Heart left ventricle (tissue), 13 donors: ENCODE results near the gene RGMA.

Experiments
- POLR2A ChIP-seq, 2 donors: fragments of 450-650 bp; IDR thresholded peaks; one replicate each; pipeline ENCODE4 v1.6.1; 2017; ENCODE audit warnings: antibody characterized with exemption in 2 of 2, mild to moderate bottlenecking in 2 of 2, moderate library complexity in 2 of 2
- TF ChIP-seq, protein P1 (sequence below), 12 donors: fragments of 200-600 bp; sonication (generic) in 4 of 12; IDR thresholded peaks; one replicate each; pipeline versions ENCODE4 v1.5.0 to v1.8.0; 2018 to 2022; ENCODE audit warnings: antibody characterized with exemption in 12 of 12, mild to moderate bottlenecking in 5 of 12
- donor health status: ischemic (EF 13 %, LVEDD 7.1; RV severe dilation, severe dysfunction).
- donor health status: DM: no; HTN: yes; CAD: no.
- donor health status: DM: no; HTN: no; CAD: no.
- donor health status: ischemic (EF 25% LVEDD 6.9; RV normal size, moderate dysfunction).
- donor health status: ischemic (EF 25% LVEDD 5.7; RV mildly dilated, moderate dysfunction).
- donor health status: ischemic (EF 35%, LVEDD 5.7; RV mildly dilated, moderate dysfunction).
- donor health status: nonischemic (EF 11% LVEDD 7.7; RV severe dilation, severe dysfunction).
- donor health status: DM: yes; HTN: yes; CAD: no.
- donor health status: PGD.
- donor health status: ischemic (EF 29% LVEDD 5.4; RV normal size, mild dysfunction).
- donor health status: nonischemic (EF 23%, LVEDD 6.1; RV moderate dilation, normal function).

DNA sequence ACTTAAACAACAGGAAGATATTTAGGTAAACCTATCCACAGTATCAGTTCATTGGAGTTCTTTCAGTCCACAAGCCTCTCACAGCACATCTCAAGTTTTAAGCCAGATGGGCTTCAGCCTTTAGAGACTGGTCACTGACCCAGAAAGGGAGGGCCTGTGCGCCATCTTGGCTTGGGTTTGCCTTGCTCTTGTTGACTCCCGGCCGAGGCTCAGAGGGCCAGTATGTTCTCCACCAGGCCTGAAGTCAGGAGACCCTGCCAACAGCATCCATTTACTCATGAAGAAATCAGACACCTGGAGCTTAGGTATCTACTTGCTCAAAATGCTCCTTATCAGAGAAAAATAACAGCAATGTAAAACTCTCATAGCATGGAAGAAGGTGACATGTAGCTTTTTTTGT lies 6.2 kb downstream of the RGMA start:
- TF ChIP-seq, protein P1, sequence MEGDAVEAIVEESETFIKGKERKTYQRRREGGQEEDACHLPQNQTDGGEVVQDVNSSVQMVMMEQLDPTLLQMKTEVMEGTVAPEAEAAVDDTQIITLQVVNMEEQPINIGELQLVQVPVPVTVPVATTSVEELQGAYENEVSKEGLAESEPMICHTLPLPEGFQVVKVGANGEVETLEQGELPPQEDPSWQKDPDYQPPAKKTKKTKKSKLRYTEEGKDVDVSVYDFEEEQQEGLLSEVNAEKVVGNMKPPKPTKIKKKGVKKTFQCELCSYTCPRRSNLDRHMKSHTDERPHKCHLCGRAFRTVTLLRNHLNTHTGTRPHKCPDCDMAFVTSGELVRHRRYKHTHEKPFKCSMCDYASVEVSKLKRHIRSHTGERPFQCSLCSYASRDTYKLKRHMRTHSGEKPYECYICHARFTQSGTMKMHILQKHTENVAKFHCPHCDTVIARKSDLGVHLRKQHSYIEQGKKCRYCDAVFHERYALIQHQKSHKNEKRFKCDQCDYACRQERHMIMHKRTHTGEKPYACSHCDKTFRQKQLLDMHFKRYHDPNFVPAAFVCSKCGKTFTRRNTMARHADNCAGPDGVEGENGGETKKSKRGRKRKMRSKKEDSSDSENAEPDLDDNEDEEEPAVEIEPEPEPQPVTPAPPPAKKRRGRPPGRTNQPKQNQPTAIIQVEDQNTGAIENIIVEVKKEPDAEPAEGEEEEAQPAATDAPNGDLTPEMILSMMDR (IDR thresholded peaks at IDR 0.05) = no peak
- no peak for TF ChIP-seq POLR2A (IDR thresholded peaks at IDR 0.05)
